ENCODE measurements around the gene WHRN. TPM values are rescaled to one million over a fixed set of nuclear protein-coding genes. Genes with fewer than 3 reads are reported as not detected.

WHRN gene
- total and polyA plus RNA-seq, 9 of the 15 experiments (the other 6 are each of a cell fraction or from before 2014, with no cell fraction given): 0.31 to 14.1 (median 3.0) TPM

GRCh38 chr9:114475412-114476135 lies 29.7 kb downstream of the WHRN start:
- ATAC-seq (no peak), DNase-seq (ENCODE audit: extremely low read depth in 1 of 4, low spot score in 3 of 4) (no peak), FAIRE-seq (no peak)
- no TSS peak for BruUV-seq (replicated peaks)
- no peaks in the 10 kb centered on the region for H3K9me3 ChIP-seq (replicated peaks; ENCODE audit: control insufficient read depth, insufficient read depth, low read depth, low read length)
- no peaks in the 10 kb centered on the region for H3K79me2 ChIP-seq (ENCODE audit: control insufficient read depth, insufficient read depth, low read length)
- in situ Hi-C loops (cut with MboI): no loop called here
- H3K27ac ChIP-seq (ENCODE audit: extremely low read depth, low read depth, low read length): no peak overlapping the region
- H3K27me3 ChIP-seq (ENCODE audit: control insufficient read depth in 2 of 2, insufficient read depth in 2 of 2, low read length in 2 of 2): no peaks in the 10 kb centered on the region
- H4K20me1 ChIP-seq (replicated peaks; ENCODE audit: control insufficient read depth, insufficient read depth, low read length): peaks cover 3% of the 10 kb centered on the region; the same call in 1 of the 2 replicates
- H3K9me1 ChIP-seq (ENCODE audit: control insufficient read depth, insufficient read depth, low read length): no peaks in the 10 kb centered on the region
- H3K4me1 ChIP-seq (replicated peaks in 1 of 2; ENCODE audit: control insufficient read depth in 2 of 2, insufficient read depth in 2 of 2, low read length in 2 of 2): no peaks in the 10 kb centered on the region; a peak in 1 of 5 replicates
- 65% methylated on average over 6 of the region's 8 CpGs for WGBS (ENCODE audit: insufficient coverage, low coverage, missing lambda C conversion rate)
- intact Hi-C loops (cut with micrococcal nuclease): no loop called here
- peaks cover 5% of the 10 kb centered on the region; the same call in 1 of the 3 replicates for H3K36me3 ChIP-seq (ENCODE audit: control insufficient read depth, insufficient read depth, low read length)
- no peak overlapping the region for H2AFZ ChIP-seq (ENCODE audit: low read depth, low read length)
- no peak overlapping the region for H3K4me3 ChIP-seq
- no peak overlapping the region for H3K4me2 ChIP-seq (ENCODE audit: insufficient read depth, low read length)
- no peak overlapping the region for H3K9ac ChIP-seq (ENCODE audit: insufficient read depth in 1 of 2, low read depth in 2 of 2, low read length in 2 of 2)
- ChIA-PET POLR2A (no interaction called here), CTCF (ENCODE audit: low intra/inter-chr PET ratio) (no interaction called here)
- TF ChIP-seq SAFB2 (IDR thresholded peaks at IDR 0.05; ENCODE audit: borderline replicate concordance, low read depth, low read length, severe bottlenecking) (no peak), TFAM (CRISPR knock-in tag; conservative IDR thresholded peaks at IDR 0.05) (no peak), ZNF584 (CRISPR knock-in tag; IDR thresholded peaks at IDR 0.05; ENCODE audit: low read depth) (no peak), ZNF354B (CRISPR knock-in tag; IDR thresholded peaks at IDR 0.05) (no peak), ZNF586 (CRISPR knock-in tag; conservative IDR thresholded peaks at IDR 0.05) (no peak), SMARCC2 (IDR thresholded peaks at IDR 0.05; ENCODE audit: low read depth) (no peak), ZNF77 (CRISPR knock-in tag; IDR thresholded peaks at IDR 0.05) (no peak), ZNF609 (CRISPR knock-in tag; IDR thresholded peaks at IDR 0.05; ENCODE audit: borderline replicate concordance) (no peak), YY1 (IDR thresholded peaks at IDR 0.05; ENCODE audit: borderline replicate concordance in 1 of 3, control insufficient read depth in 1 of 3, extremely low read depth in 1 of 3, insufficient read depth in 3 of 3, insufficient read length in 1 of 3, insufficient replicate concordance in 2 of 3, low read depth in 1 of 3, low read length in 2 of 3) (no peak), SRSF9 (IDR thresholded peaks at IDR 0.05; ENCODE audit: borderline replicate concordance, low read depth, low read length) (no peak), NCOA2 (IDR thresholded peaks at IDR 0.05; ENCODE audit: partially characterized antibody in 2 of 2) (no peak), FOXP1 (CRISPR knock-in tag; IDR thresholded peaks at IDR 0.05) (no peak), PHF20 (IDR thresholded peaks at IDR 0.05; ENCODE audit: partially characterized antibody) (no peak), PTTG1 (tag; IDR thresholded peaks at IDR 0.05; ENCODE audit: low read depth) (no peak), TRIM25 (IDR thresholded peaks at IDR 0.05; ENCODE audit: borderline replicate concordance) (no peak)

Data from K562 (cell line).